Measurements from ENCODE around the gene IL18. TPM values are rescaled to one million over a fixed set of nuclear protein-coding genes. Genes with fewer than 3 reads are reported as not detected.
A peak's percentile ranks its signal among the peaks of the same experiment; 100 is the strongest.
"Not testable (repeated sequence)": the region's sequence is repeated elsewhere in the genome, so short reads cannot be mapped to it uniquely, and the experiment has no call there.

IL18 gene
- total and polyA plus RNA-seq, 11 donors, result 0.88 to 23.9 (median 2.0) TPM

- Histone ChIP-seq H3K36me3 (no peaks in the 10 kb centered on the region), H3K9me3 (no peaks in the 10 kb centered on the region), H3K27me3 (no peaks in the 10 kb centered on the region), H3K4me1 (peaks cover 0 to 28% (median 0%) of the 10 kb centered on the region in 12 donors), H3K4me3 (peak overlapping the region in 5 of 12 donors; percentile 21 to 58 (median 38)), H3K27ac (peak overlapping the region in 1 of 12 donors; percentile 84)
- intact Hi-C loops (cut with DNase I), result loop anchor here in 2 of 10 donors (10.0 kb wide), 1 partner anchor 48 kb away; no protein-coding TSS in a partner anchor
- no peak for DNase-seq
- 87 to 91% (median 89%) methylated on average over 6 of the region's 6 CpGs for WGBS, 4 donors
- TF ChIP-seq CTCF (IDR thresholded peaks at IDR 0.05) (no peak), POLR2A (IDR thresholded peaks at IDR 0.05) (no peak)
- no peak for ATAC-seq
Observed at GRCh38 chr11:112162761-112163546, 940 bp downstream of the IL18 start.

- peaks cover 0 to 34% (median 0%) of the 10 kb centered on the region in 12 donors for H3K4me1 ChIP-seq
- not testable (repeated sequence) for H3K9me3 ChIP-seq, H3K27ac ChIP-seq, H3K27me3 ChIP-seq, DNase-seq, H3K36me3 ChIP-seq, ATAC-seq
- H3K4me3 ChIP-seq, result peak overlapping the region in 1 of 12 donors; percentile 58
- intact Hi-C loops (cut with DNase I), result loop anchor here in 2 of 10 donors (10.0 kb wide), 1 partner anchor 47 kb away; no protein-coding TSS in a partner anchor
- WGBS, 4 donors, result 93 to 100% (median 95%) methylated on average over 1 of the region's 1 CpG
Observed at GRCh38 chr11:112162200-112162599, 1.7 kb downstream of the IL18 start.

- peaks cover 0 to 32% (median 0%) of the 10 kb centered on the region in 12 donors for H3K4me1 ChIP-seq
- H3K4me3 ChIP-seq, result peak overlapping the region in 1 of 12 donors; percentile 24
- H3K9me3 ChIP-seq, result no peaks in the 10 kb centered on the region
- 54 to 71% (median 65%) methylated on average over 1 of the region's 1 CpG for WGBS, 4 donors
- DNase-seq (no peak), ATAC-seq (peak in 1 of 4 donors; percentile 17)
- H3K27me3 ChIP-seq, result no peaks in the 10 kb centered on the region
- H3K36me3 ChIP-seq, result no peaks in the 10 kb centered on the region
- intact Hi-C loops (cut with DNase I), result loop anchor here in 2 of 10 donors (10.0 kb wide), 1 partner anchor 46 kb away; no protein-coding TSS in a partner anchor
- no peak for TF ChIP-seq POLR2A (IDR thresholded peaks at IDR 0.05)
- peak overlapping the region in 1 of 12 donors; percentile 52 for H3K27ac ChIP-seq
Observed at GRCh38 chr11:112161012-112161411, 2.9 kb downstream of the IL18 start.

GRCh38 chr11:112160091-112160848, 3.6 kb downstream of the IL18 start:
- TF ChIP-seq CTCF (IDR thresholded peaks at IDR 0.05) (no peak), POLR2A (IDR thresholded peaks at IDR 0.05) (no peak)
- no peak for DNase-seq
- no peak for ATAC-seq
- 47 to 88% (median 79%) methylated on average over 2 of the region's 2 CpGs for WGBS, 4 donors
- H3K9me3 ChIP-seq, result no peaks in the 10 kb centered on the region
- H3K36me3 ChIP-seq, result no peaks in the 10 kb centered on the region
- H3K27me3 ChIP-seq, result no peaks in the 10 kb centered on the region
- H3K4me3 ChIP-seq, result peak overlapping the region in 1 of 12 donors; percentile 35
- H3K4me1 ChIP-seq, result peaks cover 0 to 32% (median 0%) of the 10 kb centered on the region in 12 donors
- intact Hi-C loops (cut with DNase I), result loop anchor here in 2 of 10 donors (10.0 kb wide), 1 partner anchor 45 kb away; no protein-coding TSS in a partner anchor
- peak overlapping the region in 2 of 12 donors; percentile 25 to 86 for H3K27ac ChIP-seq
